ENCODE data around the gene DYRK2.

DYRK2 gene

GRCh38 chr12:67709367-67709954 is 60.9 kb downstream of the DYRK2 start:
- DNase-seq: no peak

GRCh38 chr12:67710582-67710981 is 62.0 kb downstream of the DYRK2 start:
- DNase-seq: no peak

GRCh38 chr12:67712011-67712410 is 63.5 kb downstream of the DYRK2 start:
- no peak for DNase-seq

- DNase-seq: no peak
Measured at GRCh38 chr12:67714648-67715047, 66.1 kb downstream of the DYRK2 start.
